Mononuclear cell (primary cell): Measurements from ENCODE around the gene LCN10. TPM values are rescaled to one million over a fixed set of nuclear protein-coding genes. Genes with fewer than 3 reads are reported as not detected.

Experiments used
- H3K27me3 ChIP-seq: 2 replicates; pipeline ENCODE4 v1.6.0; 2011; ENCODE audit warnings: low read length, control low read depth; ENCODE audit not compliant: insufficient read depth
- H3K4me1 ChIP-seq: 2 replicates; pipeline ENCODE4 v1.5.1; 2011; ENCODE audit warnings: mild to moderate bottlenecking, low read length, control low read depth; ENCODE audit not compliant: insufficient read depth
- H3K4me3 ChIP-seq: 2 replicates; pipeline ENCODE4 v1.5.1; 2011; ENCODE audit warnings: mild to moderate bottlenecking, low read length, moderate library complexity
- H3K9me3 ChIP-seq: 2 replicates; pipeline ENCODE4 v1.5.1; 2011; ENCODE audit warnings: low read depth, mild to moderate bottlenecking, control low read depth, low read length
- total RNA-seq: library from RNA; depleted of rRNA; stranded (reverse); fragments of >200 nt; gene quantifications from one replicate; pipeline ENCODE4 v1.2.3, GENCODE V29; 2012

The LCN10 gene
- total RNA-seq, 1 donor: not detected

GRCh38 chr9:136690806-136691261, 51.9 kb downstream of the LCN10 start:
- no peaks in the 10 kb centered on the region for H3K9me3 ChIP-seq
- H3K4me1 ChIP-seq: peaks cover 19% of the 10 kb centered on the region
- no peak overlapping the region for H3K4me3 ChIP-seq
- no peaks in the 10 kb centered on the region for H3K27me3 ChIP-seq

- no peaks in the 10 kb centered on the region for H3K9me3 ChIP-seq
- H3K27me3 ChIP-seq: no peaks in the 10 kb centered on the region
- H3K4me3 ChIP-seq: no peak overlapping the region
- H3K4me1 ChIP-seq: peaks cover 24% of the 10 kb centered on the region
Observed at GRCh38 chr9:136690104-136690805, 52.5 kb downstream of the LCN10 start.

DNA sequence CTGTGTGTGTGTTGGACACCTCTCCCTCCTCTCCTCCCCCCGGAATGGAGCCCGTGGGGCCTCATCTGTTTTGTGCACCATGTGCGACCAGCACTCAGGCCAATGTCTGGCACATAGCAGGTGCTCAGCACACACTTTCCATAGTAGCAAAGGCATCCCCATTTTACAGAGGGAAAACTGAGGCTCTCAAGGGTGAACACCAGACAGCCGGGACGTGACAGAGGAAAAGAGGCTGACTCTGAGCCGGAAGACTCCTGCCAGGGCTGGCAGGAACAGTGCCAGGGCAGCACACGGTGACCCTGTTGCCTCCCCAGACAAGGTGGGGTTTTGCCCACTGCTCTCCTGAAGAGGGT, 53.7 kb downstream of the LCN10 start:
- peaks cover 26% of the 10 kb centered on the region for H3K4me1 ChIP-seq
- no peaks in the 10 kb centered on the region for H3K27me3 ChIP-seq
- no peaks in the 10 kb centered on the region for H3K9me3 ChIP-seq
- H3K4me3 ChIP-seq: no peak overlapping the region

GRCh38 chr9:136688274-136689107, 54.2 kb downstream of the LCN10 start:
- Histone ChIP-seq H3K4me3 (no peak overlapping the region), H3K27me3 (no peaks in the 10 kb centered on the region), H3K9me3 (no peaks in the 10 kb centered on the region), H3K4me1 (peaks cover 26% of the 10 kb centered on the region)

Other genes with a start within 250 kb of the LCN10 start
- gene NOTCH1, start 196.9 kb downstream of the LCN10 start, total RNA-seq: 28.1 TPM
- 2.1 TPM for gene EGFL7, start 80.0 kb downstream of the LCN10 start, total RNA-seq
- 18.7 TPM for gene AGPAT2, start 55.5 kb downstream of the LCN10 start, total RNA-seq
- 2.7 TPM for gene DIPK1B, start 30.4 kb downstream of the LCN10 start, total RNA-seq
- not detected for gene LCN6, start 5.6 kb upstream of the LCN10 start, total RNA-seq
- gene LCN8, start 15.3 kb upstream of the LCN10 start, total RNA-seq: not detected
- not detected for gene LCN15, start 21.6 kb upstream of the LCN10 start, total RNA-seq
- 16.1 TPM for gene TMEM141, start 48.4 kb upstream of the LCN10 start, total RNA-seq
- gene CCDC183, start 53.4 kb upstream of the LCN10 start, total RNA-seq: 1.7 TPM
- gene RABL6, start 65.0 kb upstream of the LCN10 start, total RNA-seq: 36.4 TPM
- gene AJM1, start 99.5 kb upstream of the LCN10 start, total RNA-seq: 0.73 TPM
- gene PHPT1, start 106.5 kb upstream of the LCN10 start, total RNA-seq: 14.0 TPM
- 0.52 TPM for gene MAMDC4, start 109.4 kb upstream of the LCN10 start, total RNA-seq
- 162 TPM for gene EDF1, start 123.4 kb upstream of the LCN10 start, total RNA-seq
- 6.4 TPM for gene TRAF2, start 143.6 kb upstream of the LCN10 start, total RNA-seq
- 67.6 TPM for gene FBXW5, start 201.8 kb upstream of the LCN10 start, total RNA-seq
- not detected for gene C8G, start 202.3 kb upstream of the LCN10 start, total RNA-seq
- gene LCN12, start 209.3 kb upstream of the LCN10 start, total RNA-seq: not detected
- 10.8 TPM for gene PTGDS, start 234.6 kb upstream of the LCN10 start, total RNA-seq
- gene LCNL1, start 240.1 kb upstream of the LCN10 start, total RNA-seq: 0.10 TPM
- 23.6 TPM for gene PAXX, start 249.5 kb upstream of the LCN10 start, total RNA-seq